Activated T-cell treated with anti-CD3 and anti-CD28 coated beads, Interleukin-2, amount 50 U/mL, for 4 hours (primary cell): ENCODE measurements around the gene PRKCA. TPM values are rescaled to one million over a fixed set of nuclear protein-coding genes. Genes with fewer than 3 reads are reported as not detected.
"Not testable (repeated sequence)": the region's sequence is repeated elsewhere in the genome, so short reads cannot be mapped to it uniquely, and the experiment has no call there.

Source experiments
- ATAC-seq, 2 donors: fragments of 200-7000 bp; cut with Tn5 transposase; one replicate each; pipeline ENCODE4 v1.10.0; 2021
- DNase-seq: peaks from one replicate; pipeline ENCODE4 v3.0.0-alpha.2; 2020
- H3K27me3 Mint-ChIP-seq: one replicate; pipeline ENCODE4 v1.8.0; 2021; ENCODE audit warnings: low read depth, mixed read lengths
- H3K36me3 Mint-ChIP-seq: one replicate; pipeline ENCODE4 v1.8.0; 2022; ENCODE audit warnings: mixed read lengths; ENCODE audit not compliant: insufficient read depth
- H3K4me1 Mint-ChIP-seq: one replicate; pipeline ENCODE4 v1.8.0; 2021; ENCODE audit warnings: low read depth, mixed read lengths
- H3K4me3 Mint-ChIP-seq: one replicate; pipeline ENCODE4 v1.8.0; 2021; ENCODE audit warnings: mild to moderate bottlenecking, moderate library complexity, mixed read lengths
- H3K9me3 Mint-ChIP-seq: one replicate; pipeline ENCODE4 v1.8.0; 2021; ENCODE audit warnings: mixed read lengths
- total RNA-seq, 3 donors: library from RNA; stranded (reverse); gene quantifications; one replicate each; pipeline ENCODE4 v1.2.1, GENCODE V29; 2021

The PRKCA gene
- total RNA-seq, 3 donors from 2014 or later = 79.4 to 114 (median 95.3) TPM

GRCh38 chr17:66698270-66698669 is 395.9 kb downstream of the PRKCA start:
- peaks cover 6% of the 10 kb centered on the region for H3K4me1 Mint-ChIP-seq
- peaks cover 9% of the 10 kb centered on the region for H3K9me3 Mint-ChIP-seq
- ATAC-seq (no peak), DNase-seq (no peak)
- H3K27me3 Mint-ChIP-seq = no peaks in the 10 kb centered on the region
- H3K36me3 Mint-ChIP-seq = peaks cover 60% of the 10 kb centered on the region
- no peak overlapping the region for H3K4me3 Mint-ChIP-seq

- Mint-ChIP-seq H3K9me3 (peaks cover 9% of the 10 kb centered on the region), H3K36me3 (peaks cover 45% of the 10 kb centered on the region), H3K4me3 (no peak overlapping the region), H3K27me3 (no peaks in the 10 kb centered on the region), H3K4me1 (peaks cover 6% of the 10 kb centered on the region)
- DNase-seq (no peak), ATAC-seq (no peak)
Measured at GRCh38 chr17:66701462-66701861, 399.0 kb downstream of the PRKCA start.

DNA sequence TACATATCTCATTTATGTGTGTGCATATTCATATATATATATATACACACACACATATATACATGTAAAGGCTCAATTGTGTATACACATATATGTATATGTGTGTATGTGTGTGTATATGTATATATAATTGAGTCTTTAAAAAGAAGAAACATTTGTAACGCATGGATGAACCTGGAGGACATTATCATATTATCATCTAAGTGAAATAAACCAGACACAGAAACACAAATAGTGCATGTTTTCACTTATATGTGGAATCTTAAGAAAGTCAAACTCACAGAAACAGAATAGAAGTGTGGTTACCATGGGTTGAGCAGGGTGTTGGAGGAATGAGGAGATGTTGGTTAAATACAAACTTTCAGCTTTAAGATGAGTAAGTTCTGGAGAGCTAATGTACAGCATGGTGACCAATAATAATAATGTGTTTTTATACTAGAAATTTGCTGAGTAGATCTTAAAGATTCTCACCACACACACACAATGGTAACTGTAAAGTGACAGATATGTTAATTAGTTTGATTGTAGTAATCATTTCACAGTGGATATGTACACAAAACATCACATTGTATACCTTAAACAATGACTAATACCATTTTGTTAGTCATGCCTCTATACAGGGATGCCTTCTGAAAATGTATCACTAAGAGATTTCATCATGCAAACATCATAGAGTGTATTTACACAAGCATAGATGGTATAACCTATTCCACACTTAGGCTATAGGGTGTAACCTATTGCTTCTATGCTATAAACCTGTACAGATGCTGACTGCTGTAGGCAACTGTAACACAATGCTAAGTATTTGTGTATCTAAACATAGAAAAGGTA is 399.9 kb downstream of the PRKCA start:
- Mint-ChIP-seq H3K4me1 (peaks cover 9% of the 10 kb centered on the region), H3K36me3 (peaks cover 39% of the 10 kb centered on the region), H3K9me3 (peaks cover 9% of the 10 kb centered on the region), H3K4me3 (no peak overlapping the region), H3K27me3 (no peaks in the 10 kb centered on the region)
- DNase-seq (no peak), ATAC-seq (peak; percentile 80 to 86)

DNA sequence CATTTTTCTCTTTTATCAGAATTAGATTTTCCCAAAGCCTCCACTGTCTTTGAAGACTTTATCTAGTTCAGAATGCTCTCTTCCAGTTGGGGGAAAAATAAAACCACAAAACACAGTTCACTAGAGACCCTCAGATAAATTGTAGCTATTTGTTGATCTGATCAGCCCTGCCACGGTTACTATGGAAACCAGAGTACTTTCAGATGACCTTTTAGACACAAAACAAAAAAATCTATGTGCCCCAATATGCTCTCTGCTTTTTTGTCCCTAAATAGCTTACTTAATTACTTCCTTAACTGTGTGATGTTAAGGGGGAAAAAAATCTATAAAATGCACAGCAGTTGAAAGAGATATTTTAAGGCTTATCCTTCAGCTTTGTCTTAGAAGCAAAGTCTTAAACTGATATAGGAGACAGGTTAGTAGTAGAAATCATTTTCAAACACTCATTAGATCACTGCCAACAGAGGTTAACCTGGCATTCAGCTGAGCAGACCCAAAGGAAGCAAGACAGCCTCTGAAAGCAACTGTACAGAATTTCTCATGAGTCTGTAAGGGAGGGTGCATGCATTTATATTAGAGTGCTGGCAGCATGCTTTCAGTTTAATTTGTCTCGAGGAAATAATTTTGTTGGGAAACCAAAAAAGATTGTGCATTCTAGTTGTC is 402.6 kb downstream of the PRKCA start:
- Mint-ChIP-seq H3K4me1 (peaks cover 11% of the 10 kb centered on the region), H3K27me3 (no peaks in the 10 kb centered on the region), H3K4me3 (no peak overlapping the region), H3K36me3 (peaks cover 18% of the 10 kb centered on the region), H3K9me3 (no peaks in the 10 kb centered on the region)
- DNase-seq = no peak
- ATAC-seq = no peak

DNA sequence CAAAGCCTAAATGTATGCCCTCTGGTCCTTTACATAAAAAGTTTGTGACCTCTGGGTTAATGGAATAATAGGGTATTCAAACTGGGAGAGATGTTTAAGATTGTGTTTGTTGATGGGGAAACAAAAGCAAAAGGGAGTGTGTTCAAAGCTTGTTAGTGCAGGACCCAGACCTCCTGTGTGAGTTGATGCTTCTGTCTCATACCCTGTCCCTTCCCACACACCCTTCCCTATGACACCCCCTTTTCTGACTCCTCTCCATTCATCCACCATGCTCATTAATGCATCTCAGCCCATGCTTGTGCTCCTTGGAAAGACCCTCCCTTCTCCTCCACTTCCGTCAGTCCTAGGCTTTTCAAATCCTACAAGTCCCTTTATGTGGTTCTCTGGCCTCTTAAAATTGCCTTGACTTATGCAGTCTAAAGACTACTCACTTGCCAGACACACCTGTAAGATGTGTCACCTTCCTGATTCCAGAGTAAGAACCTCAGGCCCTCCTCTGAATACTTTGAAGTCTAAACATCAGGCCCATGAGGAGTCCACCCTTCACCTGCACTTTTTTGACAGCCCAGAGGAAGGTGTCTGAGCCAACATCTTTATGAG is 404.5 kb downstream of the PRKCA start:
- no peaks in the 10 kb centered on the region for H3K9me3 Mint-ChIP-seq
- ATAC-seq (no peak), DNase-seq (no peak)
- no peak overlapping the region for H3K4me3 Mint-ChIP-seq
- no peaks in the 10 kb centered on the region for H3K27me3 Mint-ChIP-seq
- H3K4me1 Mint-ChIP-seq = peaks cover 22% of the 10 kb centered on the region
- H3K36me3 Mint-ChIP-seq = peaks cover 10% of the 10 kb centered on the region

GRCh38 chr17:66711401-66711800 is 409.0 kb downstream of the PRKCA start:
- Mint-ChIP-seq H3K4me3 (no peak overlapping the region), H3K4me1 (peaks cover 28% of the 10 kb centered on the region), H3K36me3 (peaks cover 9% of the 10 kb centered on the region), H3K27me3 (no peaks in the 10 kb centered on the region), H3K9me3 (no peaks in the 10 kb centered on the region)
- no peak for ATAC-seq
- DNase-seq = no peak

- Mint-ChIP-seq H3K27me3 (no peaks in the 10 kb centered on the region), H3K36me3 (peaks cover 5% of the 10 kb centered on the region), H3K9me3 (no peaks in the 10 kb centered on the region), H3K4me1 (peaks cover 26% of the 10 kb centered on the region), H3K4me3 (no peak overlapping the region)
- no peak for DNase-seq
- no peak for ATAC-seq
Measured at GRCh38 chr17:66711881-66712321, 409.5 kb downstream of the PRKCA start.

- peaks cover 26% of the 10 kb centered on the region for H3K4me1 Mint-ChIP-seq
- no peaks in the 10 kb centered on the region for H3K9me3 Mint-ChIP-seq
- H3K36me3 Mint-ChIP-seq = peaks cover 5% of the 10 kb centered on the region
- DNase-seq (no peak), ATAC-seq (no peak)
- H3K4me3 Mint-ChIP-seq = no peak overlapping the region
- no peaks in the 10 kb centered on the region for H3K27me3 Mint-ChIP-seq
Measured at GRCh38 chr17:66712453-66712852, 410.0 kb downstream of the PRKCA start.

GRCh38 chr17:66713021-66713532 is 410.7 kb downstream of the PRKCA start:
- H3K4me1 Mint-ChIP-seq = peaks cover 24% of the 10 kb centered on the region
- H3K36me3 Mint-ChIP-seq, ATAC-seq, DNase-seq, H3K4me3 Mint-ChIP-seq, H3K27me3 Mint-ChIP-seq, H3K9me3 Mint-ChIP-seq: not testable (repeated sequence)

DNA sequence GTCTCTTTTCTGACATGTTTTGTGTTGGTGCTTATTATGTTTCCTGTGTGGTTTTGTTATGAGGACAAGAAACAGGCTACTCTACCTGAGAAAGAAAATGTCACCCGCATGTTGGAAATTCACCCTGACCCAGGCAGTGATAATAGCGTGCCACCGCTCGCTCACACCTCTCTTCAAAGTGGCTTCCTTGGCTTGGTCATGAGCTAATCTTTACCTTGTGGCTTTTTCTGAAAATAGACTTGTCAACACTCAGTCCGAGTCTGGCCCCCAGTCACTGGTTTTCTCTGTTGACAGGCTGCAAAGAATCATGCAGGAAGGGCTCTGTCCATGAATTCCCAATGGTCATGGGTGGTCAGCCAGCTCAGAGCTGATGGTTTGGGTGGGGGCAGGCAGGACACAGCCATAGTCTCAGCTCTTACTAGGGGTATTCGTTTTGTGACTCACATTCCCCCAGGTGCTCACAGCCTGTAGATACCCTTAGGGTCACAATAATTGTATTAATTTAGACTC is 411.2 kb downstream of the PRKCA start:
- ATAC-seq (peak; percentile 36 to 72), DNase-seq (no peak)
- no peak overlapping the region for H3K4me3 Mint-ChIP-seq
- H3K27me3 Mint-ChIP-seq = no peaks in the 10 kb centered on the region
- no peaks in the 10 kb centered on the region for H3K9me3 Mint-ChIP-seq
- peaks cover 7% of the 10 kb centered on the region for H3K36me3 Mint-ChIP-seq
- peaks cover 24% of the 10 kb centered on the region for H3K4me1 Mint-ChIP-seq

DNA sequence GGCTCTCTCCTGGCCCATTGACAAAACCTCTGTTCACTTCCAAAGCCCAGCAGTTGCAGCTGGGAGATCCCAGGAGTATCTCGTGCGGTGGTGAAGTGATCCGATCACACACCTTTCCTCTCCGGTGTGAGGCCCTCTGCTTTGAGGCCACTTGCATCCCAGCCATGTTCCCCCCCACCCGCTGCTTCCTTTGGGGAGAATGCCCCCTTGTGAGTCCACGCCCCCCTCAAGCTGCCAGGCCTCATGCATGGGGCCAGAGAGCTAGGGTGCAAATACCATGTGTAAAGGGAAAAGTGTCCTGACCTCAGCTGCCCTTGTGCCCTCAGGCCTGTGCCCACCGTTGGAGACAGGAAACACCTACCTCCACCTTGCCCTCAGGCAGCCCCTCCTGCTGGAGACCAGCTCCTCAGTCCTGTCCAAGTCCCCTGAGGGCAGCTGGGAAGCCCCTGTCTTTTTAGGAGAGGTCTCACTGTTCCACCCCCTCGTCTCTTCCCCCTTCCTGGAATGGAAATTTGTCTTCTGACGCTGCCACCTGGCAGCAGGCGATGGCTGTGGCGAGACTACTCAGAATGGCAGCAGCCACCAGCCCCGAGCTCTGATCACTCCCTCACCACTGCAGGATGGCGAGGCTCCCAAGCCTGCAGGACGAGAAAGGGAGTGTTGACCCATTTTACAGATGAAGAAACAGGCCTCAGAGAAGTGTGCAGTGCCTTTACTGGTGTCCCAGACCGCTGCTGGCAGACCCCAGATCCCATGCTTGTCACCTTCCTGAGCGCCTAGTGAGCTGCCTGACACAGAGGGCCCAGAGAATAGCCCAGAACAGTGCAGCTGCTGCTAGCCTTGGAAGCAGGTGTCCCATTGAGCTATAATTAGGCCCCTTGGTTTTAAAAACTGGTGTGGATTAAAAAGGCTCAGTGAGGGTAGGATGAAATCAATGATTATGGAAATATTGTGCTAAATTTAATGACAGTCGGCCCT is 411.9 kb downstream of the PRKCA start:
- Mint-ChIP-seq H3K4me1 (peaks cover 24% of the 10 kb centered on the region), H3K4me3 (no peak overlapping the region), H3K9me3 (no peaks in the 10 kb centered on the region), H3K36me3 (peaks cover 11% of the 10 kb centered on the region), H3K27me3 (no peaks in the 10 kb centered on the region)
- ATAC-seq (peak in 1 of 2 donors; percentile 9), DNase-seq (no peak)

DNA sequence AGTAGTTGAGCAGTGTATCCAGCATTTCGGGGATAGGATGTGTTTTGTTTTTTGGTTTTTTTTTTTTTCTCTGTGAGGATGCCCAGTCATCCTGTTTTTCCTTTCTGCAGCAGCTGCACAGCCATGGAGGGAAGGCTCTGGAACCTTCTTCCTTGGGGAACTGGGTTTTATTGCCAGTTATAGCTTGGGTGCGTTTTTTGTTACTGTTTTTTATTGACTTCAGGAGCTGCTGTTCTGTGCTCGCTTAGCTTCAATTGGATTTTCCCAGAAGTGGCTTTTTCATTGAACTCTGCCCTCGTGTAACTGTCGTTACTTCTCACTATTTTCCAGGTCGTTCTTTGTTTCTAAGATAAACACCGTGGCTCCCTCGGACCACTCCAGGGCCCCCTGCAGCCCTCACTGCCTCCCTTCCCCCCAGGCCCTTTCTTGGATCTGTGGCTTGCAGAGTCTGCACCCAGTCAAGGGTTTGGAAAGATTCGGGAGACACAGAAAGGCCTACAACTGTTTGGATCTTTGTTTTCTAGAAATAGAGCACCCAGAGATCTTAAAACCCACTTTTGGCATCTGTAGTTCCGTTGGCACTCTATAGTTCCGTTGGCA is 412.8 kb downstream of the PRKCA start:
- Mint-ChIP-seq H3K27me3 (no peaks in the 10 kb centered on the region), H3K4me3 (no peak overlapping the region), H3K4me1 (peaks cover 22% of the 10 kb centered on the region), H3K36me3 (peaks cover 10% of the 10 kb centered on the region), H3K9me3 (no peaks in the 10 kb centered on the region)
- ATAC-seq = no peak
- no peak for DNase-seq

DNA sequence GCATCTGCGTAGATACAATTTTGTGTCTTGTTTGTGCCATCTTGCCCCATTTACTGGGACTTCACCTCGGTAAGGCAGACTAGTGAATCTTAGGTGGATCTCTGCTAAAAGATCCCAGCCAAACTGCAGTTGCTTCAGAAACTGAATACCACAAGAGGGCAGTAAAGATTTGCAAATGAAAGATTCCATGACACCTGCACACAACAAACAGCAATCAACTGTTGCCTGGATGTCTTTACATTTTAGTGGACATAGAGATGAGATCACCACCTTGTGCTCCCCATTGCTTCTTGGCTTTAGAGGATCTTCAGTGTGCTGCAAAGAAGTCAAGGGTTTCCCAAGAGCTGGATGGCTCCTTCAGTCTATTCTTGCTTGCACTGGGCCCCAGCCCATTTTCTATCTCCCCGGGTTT is 413.3 kb downstream of the PRKCA start:
- Mint-ChIP-seq H3K4me1 (peaks cover 19% of the 10 kb centered on the region), H3K36me3 (peaks cover 7% of the 10 kb centered on the region), H3K4me3 (no peak overlapping the region), H3K9me3 (no peaks in the 10 kb centered on the region), H3K27me3 (no peaks in the 10 kb centered on the region)
- DNase-seq (no peak), ATAC-seq (no peak)
